Fibroblast of lung (primary cell): ENCODE data around the gene SLC6A2.

Source experiments
- EZH2 ChIP-seq: IDR thresholded peaks from 2 replicates; pipeline ENCODE4 v1.5.1; 2012; ENCODE audit warnings: low read length, control low read depth, mild to moderate bottlenecking; ENCODE audit errors: missing control alignments
- TF ChIP-seq, protein P1 (sequence below), 2 donors: IDR thresholded peaks in 1 of 2; conservative IDR thresholded peaks in 1 of 2; 1 replicate in 1 of 2; 2 replicates in 1 of 2; pipeline ENCODE4 v1.5.1; 2011 to 2012; ENCODE audit warnings: low read length in 2 of 2, control low read depth in 1 of 2, inconsistent platforms in 1 of 2, low read depth in 1 of 2, mild to moderate bottlenecking in 1 of 2

DNA sequence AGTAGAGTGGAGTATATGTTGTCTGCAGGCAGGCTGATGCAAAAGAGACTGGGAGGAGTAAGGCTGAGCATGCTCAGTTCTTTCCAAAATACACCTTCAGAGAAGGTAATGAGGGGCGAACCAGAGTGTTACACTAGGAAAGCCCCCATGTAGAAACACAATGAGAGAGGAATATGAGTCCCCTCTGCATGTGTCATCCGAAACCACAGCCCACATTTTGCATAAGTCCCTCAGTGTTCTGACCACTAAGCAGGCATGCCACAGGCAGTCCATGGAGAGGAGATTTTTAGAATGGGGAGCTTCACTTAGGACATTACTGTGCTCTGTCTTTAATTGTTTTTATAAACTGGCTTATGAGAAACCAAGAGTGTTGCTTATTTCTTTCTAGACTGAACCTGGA lies 32.0 kb downstream of the SLC6A2 start:
- TF ChIP-seq, protein P1, sequence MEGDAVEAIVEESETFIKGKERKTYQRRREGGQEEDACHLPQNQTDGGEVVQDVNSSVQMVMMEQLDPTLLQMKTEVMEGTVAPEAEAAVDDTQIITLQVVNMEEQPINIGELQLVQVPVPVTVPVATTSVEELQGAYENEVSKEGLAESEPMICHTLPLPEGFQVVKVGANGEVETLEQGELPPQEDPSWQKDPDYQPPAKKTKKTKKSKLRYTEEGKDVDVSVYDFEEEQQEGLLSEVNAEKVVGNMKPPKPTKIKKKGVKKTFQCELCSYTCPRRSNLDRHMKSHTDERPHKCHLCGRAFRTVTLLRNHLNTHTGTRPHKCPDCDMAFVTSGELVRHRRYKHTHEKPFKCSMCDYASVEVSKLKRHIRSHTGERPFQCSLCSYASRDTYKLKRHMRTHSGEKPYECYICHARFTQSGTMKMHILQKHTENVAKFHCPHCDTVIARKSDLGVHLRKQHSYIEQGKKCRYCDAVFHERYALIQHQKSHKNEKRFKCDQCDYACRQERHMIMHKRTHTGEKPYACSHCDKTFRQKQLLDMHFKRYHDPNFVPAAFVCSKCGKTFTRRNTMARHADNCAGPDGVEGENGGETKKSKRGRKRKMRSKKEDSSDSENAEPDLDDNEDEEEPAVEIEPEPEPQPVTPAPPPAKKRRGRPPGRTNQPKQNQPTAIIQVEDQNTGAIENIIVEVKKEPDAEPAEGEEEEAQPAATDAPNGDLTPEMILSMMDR (conservative IDR thresholded peaks at IDR 0.05 in 1 of 2, IDR thresholded peaks at IDR 0.05 in 1 of 2; ENCODE audit: low read depth in 1 of 2, low read length in 2 of 2) = no peak
- TF ChIP-seq EZH2 = no peak
